Measurements from ENCODE around the gene CCDC78. TPM values are rescaled to one million over a fixed set of nuclear protein-coding genes. Genes with fewer than 3 reads are reported as not detected.
"Not testable (repeated sequence)": the region's sequence is repeated elsewhere in the genome, so short reads cannot be mapped to it uniquely, and the experiment has no call there.

CCDC78 gene
- total and polyA plus RNA-seq, 4 donors: 0.39 to 1.7 (median 0.97) TPM; not detected in 1

DNA sequence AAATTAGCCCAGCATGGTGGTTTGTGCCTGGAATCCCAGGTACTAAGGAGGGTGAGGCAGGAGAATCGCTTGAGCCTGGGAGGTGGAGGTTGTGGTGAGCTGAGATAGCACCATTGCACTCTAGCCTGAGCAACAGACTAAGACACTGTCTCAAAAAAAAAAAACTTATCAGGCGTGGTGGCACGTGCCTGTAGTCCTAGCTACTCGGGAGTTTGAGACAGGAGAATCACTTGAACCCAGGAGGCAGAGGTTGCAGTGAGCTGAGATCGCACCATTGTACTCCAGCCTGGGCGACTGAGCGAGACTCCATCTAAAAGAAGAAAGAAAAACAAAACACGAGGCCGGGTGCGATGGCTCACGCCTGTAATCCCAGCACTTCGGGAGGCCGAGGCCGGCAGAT, 16.7 kb upstream of the CCDC78 start:
- H3K27me3 ChIP-seq (ENCODE audit: control insufficient read depth in 1 of 2, insufficient read depth in 2 of 2, low read length in 1 of 2); H3K9me3 ChIP-seq (ENCODE audit: control insufficient read depth, low read length); H3K27ac ChIP-seq (ENCODE audit: low read depth in 1 of 2, low read length in 2 of 2); H3K36me3 ChIP-seq (ENCODE audit: control insufficient read depth in 1 of 2, insufficient read depth in 2 of 2, low read length in 1 of 2); ATAC-seq (ENCODE audit: low FRiP score); intact Hi-C loops (cut with DNase I); DNase-seq; H3K4me1 ChIP-seq (ENCODE audit: control insufficient read depth in 1 of 2, insufficient read depth in 2 of 2, low read length in 2 of 2); H3K4me3 ChIP-seq (ENCODE audit: low read length in 2 of 2): not testable (repeated sequence)
- WGBS, 2 donors: 72 to 75% methylated on average over 14 of the region's 14 CpGs

DNA sequence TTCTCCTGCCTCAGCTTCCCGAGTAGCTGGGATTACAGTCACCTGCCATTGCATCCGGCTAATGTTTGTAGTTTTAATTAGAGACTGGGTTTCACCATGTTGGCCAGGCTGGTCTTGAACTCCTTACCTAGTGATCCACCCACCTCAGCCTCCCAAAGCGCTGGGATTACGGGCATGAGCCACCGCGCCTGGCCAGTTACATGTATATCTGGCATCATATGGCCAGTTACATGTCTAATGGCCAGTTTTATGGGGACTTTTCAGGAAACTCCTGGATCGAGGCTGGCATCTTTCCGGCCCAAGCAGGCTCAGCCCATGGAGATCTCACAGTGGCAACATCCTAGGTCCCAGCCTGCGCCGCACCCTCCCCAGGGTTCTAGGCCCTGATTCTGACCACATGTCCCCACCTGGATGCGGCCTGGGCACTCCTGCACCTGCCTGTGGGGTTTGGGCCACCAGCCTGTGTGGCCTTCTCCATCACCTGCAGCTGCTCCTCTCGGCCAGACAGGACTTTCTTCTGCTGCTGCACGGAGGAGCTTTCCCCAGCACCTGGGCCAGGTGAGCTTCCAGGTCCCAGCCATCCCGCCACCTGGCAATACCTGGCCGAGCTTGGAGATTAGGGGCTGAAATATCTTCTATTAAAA, 15.9 kb upstream of the CCDC78 start:
- H3K27me3 ChIP-seq (ENCODE audit: control insufficient read depth in 1 of 2, insufficient read depth in 2 of 2, low read length in 1 of 2): no peaks in the 10 kb centered on the region
- DNase-seq (no peak), ATAC-seq (ENCODE audit: low FRiP score) (no peak)
- no peaks in the 10 kb centered on the region for H3K9me3 ChIP-seq (ENCODE audit: control insufficient read depth, low read length)
- H3K27ac ChIP-seq (ENCODE audit: low read depth in 1 of 2, low read length in 2 of 2): no peak overlapping the region
- H3K4me3 ChIP-seq (ENCODE audit: low read length in 2 of 2): no peak overlapping the region
- H3K4me1 ChIP-seq (ENCODE audit: control insufficient read depth in 1 of 2, insufficient read depth in 2 of 2, low read length in 2 of 2): no peaks in the 10 kb centered on the region
- 90 to 93% methylated on average over 15 of the region's 15 CpGs for WGBS, 2 donors
- intact Hi-C loops (cut with DNase I): loop anchor here in 1 of 2 donors (2.0 kb wide), 1 partner anchor 21 kb away; the partner anchor contains the start of gene ANTKMT
- H3K36me3 ChIP-seq (ENCODE audit: control insufficient read depth in 1 of 2, insufficient read depth in 2 of 2, low read length in 1 of 2): no peaks in the 10 kb centered on the region

- intact Hi-C loops (cut with DNase I): loop anchor here in 1 of 2 donors (2.0 kb wide), 1 partner anchor 20 kb away; the partner anchor contains the start of gene ANTKMT
- H3K27ac ChIP-seq (ENCODE audit: low read depth in 1 of 2, low read length in 2 of 2): no peak within 1 kb of the TSS
- WGBS, 2 donors: 0 to 1% methylated on average over 66 to 79 of the region's 79 CpGs
- H3K36me3 ChIP-seq (ENCODE audit: control insufficient read depth in 1 of 2, insufficient read depth in 2 of 2, low read length in 1 of 2): no peaks in the 10 kb centered on the region
- peak; percentile 92 to 96 for DNase-seq
- peak; percentile 97 for ATAC-seq (ENCODE audit: low FRiP score)
- no peaks in the 10 kb centered on the region for H3K9me3 ChIP-seq (ENCODE audit: control insufficient read depth, low read length)
- no peaks in the 10 kb centered on the region for H3K4me1 ChIP-seq (ENCODE audit: control insufficient read depth in 1 of 2, insufficient read depth in 2 of 2, low read length in 2 of 2)
- H3K4me3 ChIP-seq (ENCODE audit: low read length in 2 of 2): peak within 1 kb of the TSS; percentile 71 to 92
- no peaks in the 10 kb centered on the region for H3K27me3 ChIP-seq (ENCODE audit: control insufficient read depth in 1 of 2, insufficient read depth in 2 of 2, low read length in 1 of 2)
Observed at GRCh38 chr16:740764-741505, 14.7 kb upstream of the CCDC78 start, which contains the start of gene CIAO3. CIAO3 (minus strand) TSS chr16:740997; CDS start chr16:740985, 12 bp downstream.

DNA sequence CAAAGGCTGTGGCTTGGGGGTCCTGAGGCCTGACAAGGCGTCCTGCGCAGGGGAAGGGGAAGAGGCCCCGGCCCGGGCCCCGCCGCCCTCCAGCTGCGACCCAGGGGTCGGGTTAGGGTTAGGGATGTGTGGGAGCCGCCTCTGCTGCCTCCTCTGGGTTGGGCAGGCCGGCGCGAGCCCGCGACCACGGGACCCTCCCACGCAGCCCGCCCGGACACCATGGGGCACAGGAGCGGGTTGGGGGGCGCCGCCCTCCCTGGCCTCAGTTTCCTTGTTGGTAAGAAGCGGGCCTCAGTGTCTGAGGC, 14.2 kb upstream of the CCDC78 start:
- no peak overlapping the region for H3K27ac ChIP-seq (ENCODE audit: low read depth in 1 of 2, low read length in 2 of 2)
- 0% methylated on average over 16 to 22 of the region's 22 CpGs for WGBS, 2 donors
- H3K36me3 ChIP-seq (ENCODE audit: control insufficient read depth in 1 of 2, insufficient read depth in 2 of 2, low read length in 1 of 2): no peaks in the 10 kb centered on the region
- DNase-seq (no peak), ATAC-seq (ENCODE audit: low FRiP score) (peak; percentile 20)
- H3K9me3 ChIP-seq (ENCODE audit: control insufficient read depth, low read length): no peaks in the 10 kb centered on the region
- intact Hi-C loops (cut with DNase I): loop anchor here in 1 of 2 donors (2.0 kb wide), 1 partner anchor 20 kb away; the partner anchor contains the start of gene ANTKMT
- no peaks in the 10 kb centered on the region for H3K4me1 ChIP-seq (ENCODE audit: control insufficient read depth in 1 of 2, insufficient read depth in 2 of 2, low read length in 2 of 2)
- no peaks in the 10 kb centered on the region for H3K27me3 ChIP-seq (ENCODE audit: control insufficient read depth in 1 of 2, insufficient read depth in 2 of 2, low read length in 1 of 2)
- H3K4me3 ChIP-seq (ENCODE audit: low read length in 2 of 2): peak overlapping the region; percentile 71 to 92

- peak overlapping the region; percentile 71 to 92 for H3K4me3 ChIP-seq (ENCODE audit: low read length in 2 of 2)
- DNase-seq: no peak
- H3K27me3 ChIP-seq (ENCODE audit: control insufficient read depth in 1 of 2, insufficient read depth in 2 of 2, low read length in 1 of 2): no peaks in the 10 kb centered on the region
- H3K4me1 ChIP-seq (ENCODE audit: control insufficient read depth in 1 of 2, insufficient read depth in 2 of 2, low read length in 2 of 2): no peaks in the 10 kb centered on the region
- WGBS, 2 donors: 44 to 45% methylated on average over 37 to 38 of the region's 38 CpGs
- no peaks in the 10 kb centered on the region for H3K9me3 ChIP-seq (ENCODE audit: control insufficient read depth, low read length)
- H3K27ac ChIP-seq (ENCODE audit: low read depth in 1 of 2, low read length in 2 of 2): no peak overlapping the region
- no peak for ATAC-seq (ENCODE audit: low FRiP score)
- no peaks in the 10 kb centered on the region for H3K36me3 ChIP-seq (ENCODE audit: control insufficient read depth in 1 of 2, insufficient read depth in 2 of 2, low read length in 1 of 2)
- intact Hi-C loops (cut with DNase I): loop anchor here in 1 of 2 donors (2.0 kb wide), 1 partner anchor 19 kb away; the partner anchor contains the start of gene ANTKMT
Observed at GRCh38 chr16:739560-740458, 13.6 kb upstream of the CCDC78 start.

GRCh38 chr16:736936-737481, 10.8 kb upstream of the CCDC78 start:
- intact Hi-C loops (cut with DNase I): no loop called here
- Histone ChIP-seq H3K4me3 (ENCODE audit: low read length in 2 of 2) (no peak overlapping the region), H3K36me3 (ENCODE audit: control insufficient read depth in 1 of 2, insufficient read depth in 2 of 2, low read length in 1 of 2) (peaks cover 0 to 2% of the 10 kb centered on the region in 2 donors), H3K4me1 (ENCODE audit: control insufficient read depth in 1 of 2, insufficient read depth in 2 of 2, low read length in 2 of 2) (no peaks in the 10 kb centered on the region), H3K9me3 (ENCODE audit: control insufficient read depth, low read length) (no peaks in the 10 kb centered on the region), H3K27ac (ENCODE audit: low read depth in 1 of 2, low read length in 2 of 2) (no peak overlapping the region), H3K27me3 (ENCODE audit: control insufficient read depth in 1 of 2, insufficient read depth in 2 of 2, low read length in 1 of 2) (no peaks in the 10 kb centered on the region)
- WGBS, 2 donors: 93 to 95% methylated on average over 29 of the region's 29 CpGs
- ATAC-seq (ENCODE audit: low FRiP score) (no peak), DNase-seq (no peak)

- Histone ChIP-seq H3K4me3 (ENCODE audit: low read length in 2 of 2) (no peak overlapping the region), H3K4me1 (ENCODE audit: control insufficient read depth in 1 of 2, insufficient read depth in 2 of 2, low read length in 2 of 2) (no peaks in the 10 kb centered on the region), H3K36me3 (ENCODE audit: control insufficient read depth in 1 of 2, insufficient read depth in 2 of 2, low read length in 1 of 2) (peaks cover 0 to 2% of the 10 kb centered on the region in 2 donors), H3K27me3 (ENCODE audit: control insufficient read depth in 1 of 2, insufficient read depth in 2 of 2, low read length in 1 of 2) (no peaks in the 10 kb centered on the region), H3K27ac (ENCODE audit: low read depth in 1 of 2, low read length in 2 of 2) (no peak overlapping the region), H3K9me3 (ENCODE audit: control insufficient read depth, low read length) (no peaks in the 10 kb centered on the region)
- ATAC-seq (ENCODE audit: low FRiP score) (no peak), DNase-seq (no peak)
- intact Hi-C loops (cut with DNase I): no loop called here
- WGBS, 2 donors: 85 to 87% methylated on average over 13 of the region's 13 CpGs
Observed at GRCh38 chr16:735982-736453, 9.8 kb upstream of the CCDC78 start.

Measured in aorta (tissue), 5 donors.